GM10248 (cell line): ENCODE measurements around the gene CALHM3.

Source experiments
- CTCF ChIA-PET: fragments of 300-600 bp; sonication (Branson Sonifier 250); formaldehyde crosslinking; extraction: SDS; loops from one replicate; lab custom pipeline; 2021; ENCODE audit warnings: antibody characterized with exemption; lab: Yijun Ruan, JAX
- POLR2A ChIA-PET: fragments of 350-650 bp; sonication (Branson Sonifier 250); formaldehyde crosslinking; extraction: SDS; loops from one replicate; lab custom pipeline; 2020; ENCODE audit warnings: antibody characterized with exemption; lab: Yijun Ruan, JAX
- DNase-seq: peaks from one replicate; pipeline ENCODE4 v3.0.0; 2012; ENCODE audit errors: extremely low spot score
- CTCF ChIP-seq: IDR thresholded peaks from 2 replicates; pipeline ENCODE4 v1.5.1; 2012; ENCODE audit warnings: mild to moderate bottlenecking, low read depth; ENCODE audit errors: extremely low read depth, missing control alignments, control extremely low read depth

The CALHM3 gene

GRCh38 chr10:103478671-103479070 lies 369 bp downstream of the CALHM3 start:
- CTCF ChIA-PET, result interaction anchor here (0.7 to 8.4 kb wide), 3 partner anchors 9 to 86 kb away, joined by 3 to 95 read pairs (median 4); no protein-coding TSS in a partner anchor
- POLR2A ChIA-PET, result no interaction called here
- no peak for DNase-seq
- TF ChIP-seq CTCF, result no peak

- TF ChIP-seq CTCF, result peak; percentile 66
- POLR2A ChIA-PET, result interaction anchor here (0.6 kb wide), 2 partner anchors 467 to 707 kb away, joined by 4 to 5 read pairs; no protein-coding TSS in a partner anchor
- DNase-seq, result peak; percentile 75
- CTCF ChIA-PET, result interaction anchor here (0.7 to 8.4 kb wide), 22 partner anchors 9 to 210 kb away, joined by 3 to 95 read pairs (median 6); partner anchors contain the start of genes CALHM2 and NEURL1
Measured at GRCh38 chr10:103476046-103476768, 2.8 kb downstream of the CALHM3 start.

- no peak for DNase-seq
- CTCF ChIA-PET, result interaction anchor here (0.9 to 8.4 kb wide), 16 partner anchors 8 to 211 kb away, joined by 3 to 95 read pairs (median 6); partner anchors contain the start of genes CALHM2 and NEURL1
Measured at GRCh38 chr10:103475437-103475836, 3.6 kb downstream of the CALHM3 start.

GRCh38 chr10:103474077-103474476 lies 5.0 kb downstream of the CALHM3 start:
- ChIA-PET POLR2A (no interaction called here), CTCF (interaction anchor here (1.5 to 8.4 kb wide), 4 partner anchors 9 to 57 kb away, joined by 5 to 95 read pairs (median 29); partner anchors contain the start of gene CALHM2)
- TF ChIP-seq CTCF, result no peak
- DNase-seq, result no peak

More at GRCh38 chr10:103475437-103475836, 3.6 kb downstream of the CALHM3 start:
- TF ChIP-seq CTCF, result no peak
- POLR2A ChIA-PET, result no interaction called here

- CTCF ChIA-PET, result interaction anchor here (1.0 to 4.4 kb wide), 5 partner anchors 13 to 57 kb away, joined by 3 to 42 read pairs (median 11); partner anchors contain the start of gene CALHM2
- DNase-seq, result no peak
- POLR2A ChIA-PET, result no interaction called here
- TF ChIP-seq CTCF, result no peak
Measured at GRCh38 chr10:103473261-103473671, 5.8 kb downstream of the CALHM3 start.

- peak; percentile 76 for DNase-seq
- CTCF ChIA-PET, result interaction anchor here (1.0 to 2.9 kb wide), 6 partner anchors 9 to 56 kb away, joined by 3 to 15 read pairs (median 4); no protein-coding TSS in a partner anchor
- TF ChIP-seq CTCF, result no peak
- POLR2A ChIA-PET, result interaction anchor here (0.8 kb wide), 1 partner anchor 55 kb away, joined by 3 read pairs; no protein-coding TSS in a partner anchor
Measured at GRCh38 chr10:103472005-103472404, 7.0 kb downstream of the CALHM3 start.
